ENCODE measurements around the gene NPTN. TPM values are rescaled to one million over a fixed set of nuclear protein-coding genes. Genes with fewer than 3 reads are reported as not detected.

Gene NPTN
- total RNA-seq, 4 donors from 2014 or later = 159 to 356 (median 215) TPM

GRCh38 chr15:73602992-73603391, 30.2 kb downstream of the NPTN start:
- Histone ChIP-seq H3K36me3 (no peaks in the 10 kb centered on the region), H3K27me3 (no peaks in the 10 kb centered on the region), H3K4me1 (peaks cover 23 to 30% of the 10 kb centered on the region in 2 donors), H3K27ac (peak overlapping the region in 1 of 2 donors; percentile 60), H3K9me3 (no peaks in the 10 kb centered on the region), H3K4me3 (no peak overlapping the region)
- no peak for TF ChIP-seq POLR2A (IDR thresholded peaks at IDR 0.05)
- TF ChIP-seq CTCF (IDR thresholded peaks at IDR 0.05) = no peak
- DNase-seq = no peak
- intact Hi-C loops (cut with DNase I; ENCODE audit: low total_unique reads) = no loop called here

- DNase-seq = no peak
- Histone ChIP-seq H3K9me3 (no peaks in the 10 kb centered on the region), H3K4me1 (peaks cover 23 to 30% of the 10 kb centered on the region in 2 donors), H3K27me3 (no peaks in the 10 kb centered on the region), H3K4me3 (no peak overlapping the region), H3K27ac (peak overlapping the region; percentile 60 to 87), H3K36me3 (no peaks in the 10 kb centered on the region)
- no peak for TF ChIP-seq CTCF (IDR thresholded peaks at IDR 0.05)
- TF ChIP-seq POLR2A (IDR thresholded peaks at IDR 0.05) = no peak
- intact Hi-C loops (cut with DNase I; ENCODE audit: low total_unique reads) = no loop called here
These were observed 30.7 kb downstream of the NPTN start for GRCh38 chr15:73602446-73602843.

GRCh38 chr15:73601451-73602445, 31.4 kb downstream of the NPTN start:
- peak; percentile 53 to 59 for DNase-seq
- intact Hi-C loops (cut with DNase I; ENCODE audit: low total_unique reads) = no loop called here
- TF ChIP-seq CTCF (IDR thresholded peaks at IDR 0.05) (no peak), POLR2A (IDR thresholded peaks at IDR 0.05) (no peak)

GRCh38 chr15:73600413-73601335, 32.5 kb downstream of the NPTN start:
- H3K9me3 ChIP-seq = no peaks in the 10 kb centered on the region
- no peaks in the 10 kb centered on the region for H3K27me3 ChIP-seq
- no peaks in the 10 kb centered on the region for H3K36me3 ChIP-seq
- H3K4me1 ChIP-seq = peaks cover 21 to 23% of the 10 kb centered on the region in 2 donors
- H3K27ac ChIP-seq = peak overlapping the region; percentile 60 to 87
- no peak for DNase-seq
- intact Hi-C loops (cut with DNase I; ENCODE audit: low total_unique reads) = no loop called here
- no peak overlapping the region for H3K4me3 ChIP-seq
- TF ChIP-seq CTCF (IDR thresholded peaks at IDR 0.05) (no peak), POLR2A (IDR thresholded peaks at IDR 0.05) (no peak)

More at GRCh38 chr15:73601451-73602445, 31.4 kb downstream of the NPTN start:
- H3K36me3 ChIP-seq = no peaks in the 10 kb centered on the region
- H3K27me3 ChIP-seq = no peaks in the 10 kb centered on the region
- peak overlapping the region; percentile 60 to 87 for H3K27ac ChIP-seq
- H3K9me3 ChIP-seq = no peaks in the 10 kb centered on the region
- H3K4me1 ChIP-seq = peaks cover 23 to 29% of the 10 kb centered on the region in 2 donors
- no peak overlapping the region for H3K4me3 ChIP-seq
